ENCODE results near the gene C3AR1. TPM values are rescaled to one million over a fixed set of nuclear protein-coding genes. Genes with fewer than 3 reads are reported as not detected.

The C3AR1 gene
- total and polyA plus RNA-seq, 2 of the 13 experiments (the other 11 are each of a cell fraction or from before 2014, with no cell fraction given), result not detected

DNA sequence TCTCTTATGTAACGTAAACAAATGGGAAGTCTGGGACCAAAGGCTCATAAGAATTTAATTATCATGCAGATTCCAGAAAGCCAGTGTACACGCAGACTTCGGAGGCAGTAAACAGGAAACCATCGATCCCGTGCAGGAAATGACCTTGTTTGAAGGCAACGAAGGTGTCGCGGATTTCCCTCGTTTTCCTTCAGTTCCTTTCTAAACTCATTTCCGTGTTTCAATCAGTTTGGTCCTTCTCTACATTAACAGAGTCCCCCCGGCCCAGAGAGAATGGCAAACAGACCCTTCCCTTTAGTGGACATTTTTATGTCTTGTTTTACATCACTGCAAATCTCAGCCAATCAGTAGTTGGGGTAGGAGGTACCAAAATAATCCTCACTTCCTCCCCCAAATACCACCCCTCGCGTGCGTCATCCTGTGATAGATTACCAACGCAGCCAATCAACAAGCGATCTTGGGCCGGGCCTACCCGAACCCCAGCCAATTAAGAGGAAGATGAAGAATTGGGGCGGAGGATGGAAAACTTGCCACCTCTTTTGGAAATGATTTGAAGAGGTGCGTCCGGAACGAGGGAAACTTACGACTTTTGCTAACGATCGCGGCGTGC is 39.8 kb downstream of the C3AR1 start (continued):
- TF ChIP-seq, protein P1, sequence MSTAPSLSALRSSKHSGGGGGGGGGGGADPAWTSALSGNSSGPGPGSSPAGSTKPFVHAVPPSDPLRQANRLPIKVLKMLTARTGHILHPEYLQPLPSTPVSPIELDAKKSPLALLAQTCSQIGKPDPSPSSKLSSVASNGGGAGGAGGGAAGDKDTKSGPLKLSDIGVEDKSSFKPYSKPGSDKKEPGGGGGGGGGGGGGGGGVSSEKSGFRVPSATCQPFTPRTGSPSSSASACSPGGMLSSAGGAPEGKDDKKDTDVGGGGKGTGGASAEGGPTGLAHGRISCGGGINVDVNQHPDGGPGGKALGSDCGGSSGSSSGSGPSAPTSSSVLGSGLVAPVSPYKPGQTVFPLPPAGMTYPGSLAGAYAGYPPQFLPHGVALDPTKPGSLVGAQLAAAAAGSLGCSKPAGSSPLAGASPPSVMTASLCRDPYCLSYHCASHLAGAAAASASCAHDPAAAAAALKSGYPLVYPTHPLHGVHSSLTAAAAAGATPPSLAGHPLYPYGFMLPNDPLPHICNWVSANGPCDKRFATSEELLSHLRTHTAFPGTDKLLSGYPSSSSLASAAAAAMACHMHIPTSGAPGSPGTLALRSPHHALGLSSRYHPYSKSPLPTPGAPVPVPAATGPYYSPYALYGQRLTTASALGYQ (CRISPR knock-in tag; IDR thresholded peaks at IDR 0.05), result peak; percentile 22; the same call in 1 of the 2 replicates
- TF ChIP-seq ELF3 (CRISPR knock-in tag; IDR thresholded peaks at IDR 0.05), result peak; percentile 73
- no peak for TF ChIP-seq TBX2 (CRISPR knock-in tag; IDR thresholded peaks at IDR 0.05; ENCODE audit: borderline replicate concordance)
- TF ChIP-seq SIN3B (IDR thresholded peaks at IDR 0.05; ENCODE audit: low read length), result no peak
- no peak for TF ChIP-seq HMG20B (CRISPR knock-in tag; conservative IDR thresholded peaks at IDR 0.05)
- TF ChIP-seq FOXJ3 (CRISPR knock-in tag; IDR thresholded peaks at IDR 0.05; ENCODE audit: borderline replicate concordance), result no peak
- TF ChIP-seq, protein P2, sequence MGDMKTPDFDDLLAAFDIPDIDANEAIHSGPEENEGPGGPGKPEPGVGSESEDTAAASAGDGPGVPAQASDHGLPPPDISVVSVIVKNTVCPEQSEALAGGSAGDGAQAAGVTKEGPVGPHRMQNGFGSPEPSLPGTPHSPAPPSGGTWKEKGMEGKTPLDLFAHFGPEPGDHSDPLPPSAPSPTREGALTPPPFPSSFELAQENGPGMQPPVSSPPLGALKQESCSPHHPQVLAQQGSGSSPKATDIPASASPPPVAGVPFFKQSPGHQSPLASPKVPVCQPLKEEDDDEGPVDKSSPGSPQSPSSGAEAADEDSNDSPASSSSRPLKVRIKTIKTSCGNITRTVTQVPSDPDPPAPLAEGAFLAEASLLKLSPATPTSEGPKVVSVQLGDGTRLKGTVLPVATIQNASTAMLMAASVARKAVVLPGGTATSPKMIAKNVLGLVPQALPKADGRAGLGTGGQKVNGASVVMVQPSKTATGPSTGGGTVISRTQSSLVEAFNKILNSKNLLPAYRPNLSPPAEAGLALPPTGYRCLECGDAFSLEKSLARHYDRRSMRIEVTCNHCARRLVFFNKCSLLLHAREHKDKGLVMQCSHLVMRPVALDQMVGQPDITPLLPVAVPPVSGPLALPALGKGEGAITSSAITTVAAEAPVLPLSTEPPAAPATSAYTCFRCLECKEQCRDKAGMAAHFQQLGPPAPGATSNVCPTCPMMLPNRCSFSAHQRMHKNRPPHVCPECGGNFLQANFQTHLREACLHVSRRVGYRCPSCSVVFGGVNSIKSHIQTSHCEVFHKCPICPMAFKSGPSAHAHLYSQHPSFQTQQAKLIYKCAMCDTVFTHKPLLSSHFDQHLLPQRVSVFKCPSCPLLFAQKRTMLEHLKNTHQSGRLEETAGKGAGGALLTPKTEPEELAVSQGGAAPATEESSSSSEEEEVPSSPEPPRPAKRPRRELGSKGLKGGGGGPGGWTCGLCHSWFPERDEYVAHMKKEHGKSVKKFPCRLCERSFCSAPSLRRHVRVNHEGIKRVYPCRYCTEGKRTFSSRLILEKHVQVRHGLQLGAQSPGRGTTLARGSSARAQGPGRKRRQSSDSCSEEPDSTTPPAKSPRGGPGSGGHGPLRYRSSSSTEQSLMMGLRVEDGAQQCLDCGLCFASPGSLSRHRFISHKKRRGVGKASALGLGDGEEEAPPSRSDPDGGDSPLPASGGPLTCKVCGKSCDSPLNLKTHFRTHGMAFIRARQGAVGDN (CRISPR knock-in tag; IDR thresholded peaks at IDR 0.05), result no peak
- TF ChIP-seq MAZ (IDR thresholded peaks at IDR 0.05; ENCODE audit: borderline replicate concordance, low read depth, low read length), result peak; percentile 46; the same call in 1 of the 2 replicates
- no peak for TF ChIP-seq MAZ (CRISPR knock-in tag; IDR thresholded peaks at IDR 0.05; ENCODE audit: low read depth)
- TF ChIP-seq JDP2 (CRISPR knock-in tag; IDR thresholded peaks at IDR 0.05; ENCODE audit: borderline replicate concordance), result no peak
- TF ChIP-seq, protein P3, sequence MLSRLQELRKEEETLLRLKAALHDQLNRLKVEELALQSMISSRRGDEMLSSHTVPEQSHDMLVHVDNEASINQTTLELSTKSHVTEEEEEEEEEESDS (CRISPR knock-in tag; IDR thresholded peaks at IDR 0.05; ENCODE audit: borderline replicate concordance), result no peak
- TF ChIP-seq FOXP1 (IDR thresholded peaks at IDR 0.05), result no peak
- peak; percentile 94 for TF ChIP-seq FOXP1 (CRISPR knock-in tag; IDR thresholded peaks at IDR 0.05)
- no peak; the same call in 1 of the 2 replicates for TF ChIP-seq NCOA2 (CRISPR knock-in tag; IDR thresholded peaks at IDR 0.05)
- TF ChIP-seq ZEB1 (IDR thresholded peaks at IDR 0.05; ENCODE audit: insufficient replicate concordance, low read depth), result no peak
- TF ChIP-seq NPAS2 (CRISPR knock-in tag; IDR thresholded peaks at IDR 0.05; ENCODE audit: borderline replicate concordance), result no peak
- TF ChIP-seq ELF1 (CRISPR knock-in tag; IDR thresholded peaks at IDR 0.05), result peak; percentile 30; the same call in 1 of the 2 replicates
- peak; percentile 34; the same call in 1 of the 2 replicates for TF ChIP-seq GFI1 (CRISPR knock-in tag; IDR thresholded peaks at IDR 0.05; ENCODE audit: borderline replicate concordance)
- TF ChIP-seq SOX13 (IDR thresholded peaks at IDR 0.05), result peak; percentile 31; the same call in 1 of the 2 replicates
- TF ChIP-seq SOX13 (CRISPR knock-in tag; conservative IDR thresholded peaks at IDR 0.05 in 1 of 2, IDR thresholded peaks at IDR 0.05 in 1 of 2), result peak in 1 of 2 experiments; percentile 26; a peak in 1 of 4 replicates
- no peak for TF ChIP-seq PCBP1 (IDR thresholded peaks at IDR 0.05; ENCODE audit: borderline replicate concordance, low read depth, low read length)
- no peak for TF ChIP-seq ZNF672 (CRISPR knock-in tag; IDR thresholded peaks at IDR 0.05)
- TF ChIP-seq IKZF1 (IDR thresholded peaks at IDR 0.05), result no peak
- TF ChIP-seq, protein P4, sequence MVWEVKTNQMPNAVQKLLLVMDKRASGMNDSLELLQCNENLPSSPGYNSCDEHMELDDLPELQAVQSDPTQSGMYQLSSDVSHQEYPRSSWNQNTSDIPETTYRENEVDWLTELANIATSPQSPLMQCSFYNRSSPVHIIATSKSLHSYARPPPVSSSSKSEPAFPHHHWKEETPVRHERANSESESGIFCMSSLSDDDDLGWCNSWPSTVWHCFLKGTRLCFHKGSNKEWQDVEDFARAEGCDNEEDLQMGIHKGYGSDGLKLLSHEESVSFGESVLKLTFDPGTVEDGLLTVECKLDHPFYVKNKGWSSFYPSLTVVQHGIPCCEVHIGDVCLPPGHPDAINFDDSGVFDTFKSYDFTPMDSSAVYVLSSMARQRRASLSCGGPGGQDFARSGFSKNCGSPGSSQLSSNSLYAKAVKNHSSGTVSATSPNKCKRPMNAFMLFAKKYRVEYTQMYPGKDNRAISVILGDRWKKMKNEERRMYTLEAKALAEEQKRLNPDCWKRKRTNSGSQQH (CRISPR knock-in tag; IDR thresholded peaks at IDR 0.05; ENCODE audit: low read depth), result peak; percentile 81; the same call in 1 of the 2 replicates
- TF ChIP-seq FOXK2 (IDR thresholded peaks at IDR 0.05), result no peak

Measured in HepG2 (cell line).